Motor neuron (in vitro differentiated cells): ENCODE measurements around the gene CDC42BPG. TPM values are rescaled to one million over a fixed set of nuclear protein-coding genes. Genes with fewer than 3 reads are reported as not detected.
A peak's percentile ranks its signal among the peaks of the same experiment; 100 is the strongest.

Experiments used
- ATAC-seq, 8 experiments: fragments of 200-7000 bp; cut with Tn5 transposase; replicated peaks in 6 of 8; 2 replicates each; pipeline ENCODE4 v1.8.0; 2021; ENCODE audit warnings: mild to moderate bottlenecking in 8 of 8, moderate library complexity in 8 of 8
- H3K27ac ChIP-seq, 2 donors: fragments of 250-450 bp; sonication (Bioruptor Pico); 2 replicates each; pipeline ENCODE4 v1.9.0; 2021; ENCODE audit warnings: antibody characterized with exemption in 2 of 2, mild to moderate bottlenecking in 2 of 2, moderate library complexity in 1 of 2
- H3K4me1 ChIP-seq, 2 donors: fragments of 250-450 bp; sonication (Bioruptor Pico); replicated peaks in 1 of 2; 2 replicates each; pipeline ENCODE4 v1.6.1; 2021; ENCODE audit warnings: antibody characterized with exemption in 2 of 2, mild to moderate bottlenecking in 2 of 2, moderate library complexity in 1 of 2
- H3K4me3 ChIP-seq, 5 donors: fragments of 250-450 bp; sonication (Bioruptor Pico); 2 replicates each; pipeline ENCODE4 v1.9.0; 2021; ENCODE audit warnings: antibody characterized with exemption in 5 of 5, mild to moderate bottlenecking in 5 of 5, moderate library complexity in 4 of 5
- WGBS, 10 experiments: fragments of 450-650 bp; shearing (Covaris generic); methylation state at CpG; one replicate each; pipeline ENCODE4 v1.0.0; 2022; 5-methylcytosine and 5-hydroxymethylcytosine counted together
- in situ Hi-C, 9 experiments: fragments of 400-800 bp; cut with MboI; loops; one replicate each; pipeline ENCODE4 v1.15.0; 2021; ENCODE audit warnings: low sequenced_read_pairs in 9 of 9, low pct_unique_long_range_greater_than_20kb in 2 of 9; ENCODE audit not compliant: unreplicated experiment in 9 of 9
- total RNA-seq, 8 experiments: library from RNA; unstranded; fragments of 300-600 nt; gene quantifications; 2 replicates each; pipeline versions ENCODE4 v1.2.3 to v1.2.4, GENCODE V29; 2022

Gene CDC42BPG
- total RNA-seq, 8 experiments from 2014 or later = 0.05 to 1.2 (median 0.22) TPM; not detected in 1

DNA sequence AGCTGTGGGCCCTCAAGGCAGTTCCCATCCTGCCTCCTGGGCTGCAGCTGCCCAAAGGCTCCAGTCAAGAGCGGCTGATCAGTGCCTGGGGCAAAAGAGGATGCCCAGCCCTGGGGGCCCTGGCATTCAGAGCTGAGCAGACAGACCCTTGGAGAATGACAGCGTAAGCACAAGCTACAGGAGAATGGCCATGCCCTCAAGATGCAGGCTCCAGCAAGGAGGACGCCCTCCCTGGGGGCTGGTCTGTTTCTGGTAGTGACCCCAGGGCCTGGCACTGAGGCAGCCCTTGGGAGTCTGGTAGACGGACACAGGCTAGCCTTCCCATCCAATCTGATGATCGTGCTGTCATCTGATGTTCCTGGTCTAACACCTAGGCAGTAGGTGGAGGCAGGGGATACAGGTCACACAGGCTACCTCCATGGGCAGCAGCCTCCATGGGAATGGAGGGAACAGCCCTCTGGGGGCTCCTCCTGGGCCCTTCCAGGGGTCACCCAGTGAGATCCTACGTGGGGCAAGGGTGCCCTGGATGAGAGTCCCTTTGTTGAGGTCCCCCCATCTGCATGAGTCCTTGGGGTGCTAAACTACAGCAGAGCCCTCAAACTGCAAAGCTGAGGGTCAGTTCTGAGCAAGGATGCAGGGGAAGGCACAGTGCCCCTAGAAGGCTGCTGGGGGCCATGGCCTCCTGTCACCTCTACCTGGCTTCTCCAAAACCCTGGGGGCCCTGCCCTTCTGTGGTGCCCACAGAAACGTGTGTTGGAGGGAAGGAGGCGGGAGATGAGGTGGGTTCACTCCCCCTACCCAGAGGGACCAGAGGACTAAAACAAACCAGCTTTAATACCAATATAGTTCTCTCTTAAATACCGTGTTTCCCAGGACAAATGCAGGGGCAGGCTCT is 55.9 kb downstream of the CDC42BPG start:
- no peak overlapping the region for H3K27ac ChIP-seq
- no peaks in the 10 kb centered on the region for H3K4me1 ChIP-seq
- ATAC-seq = peak in 4 of 8 experiments; percentile 3 to 8 (median 6)
- in situ Hi-C loops = no loop called here
- WGBS, 10 experiments = 14 to 100% (median 76%) methylated on average over 1 to 5 of the region's 9 CpGs; no CpG with 5 or more reads in 4 of the 10 experiments
- no peak overlapping the region for H3K4me3 ChIP-seq

- no peaks in the 10 kb centered on the region for H3K4me1 ChIP-seq
- WGBS, 10 experiments = 22 to 100% (median 42%) methylated on average over 1 to 9 of the region's 15 CpGs; no CpG with 5 or more reads in 1 of the 10 experiments
Measured at GRCh38 chr11:64787526-64788320, 56.7 kb downstream of the CDC42BPG start.

DNA sequence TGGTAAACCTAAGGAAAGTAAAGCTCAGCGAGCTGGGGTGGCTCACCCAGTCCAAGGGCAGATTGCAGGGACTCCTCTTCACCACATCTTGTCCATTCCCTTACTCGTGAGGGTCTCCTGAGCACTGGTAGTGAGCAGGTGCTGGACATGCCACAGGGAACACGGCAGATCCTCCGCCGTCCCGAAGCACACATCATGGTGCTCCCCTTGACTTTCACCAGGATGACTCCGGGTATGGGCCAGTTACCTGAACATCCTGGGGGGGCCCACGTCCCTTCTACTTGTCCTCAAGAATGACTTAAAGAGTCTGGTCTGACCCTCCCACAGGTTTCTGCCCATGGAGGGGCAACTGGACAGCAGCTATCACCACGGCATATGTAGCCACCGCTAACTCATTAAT is 58.1 kb downstream of the CDC42BPG start:
- Histone ChIP-seq H3K4me3 (no peak overlapping the region), H3K4me1 (no peaks in the 10 kb centered on the region), H3K27ac (no peak overlapping the region)
- ATAC-seq = no peak
- WGBS, 10 experiments = 17 to 100% (median 87%) methylated on average over 1 to 7 of the region's 10 CpGs; no CpG with 5 or more reads in 2 of the 10 experiments
- in situ Hi-C loops = no loop called here

More at GRCh38 chr11:64787526-64788320, 56.7 kb downstream of the CDC42BPG start:
- Histone ChIP-seq H3K27ac (no peak overlapping the region), H3K4me3 (no peak overlapping the region)
- in situ Hi-C loops = no loop called here
- peak; percentile 25 to 90 (median 41) for ATAC-seq

- Histone ChIP-seq H3K4me1 (no peaks in the 10 kb centered on the region), H3K27ac (no peak overlapping the region), H3K4me3 (no peak overlapping the region)
- 75 to 95% (median 88%) methylated on average over 1 to 12 of the region's 12 CpGs for WGBS, 10 experiments
- in situ Hi-C loops = no loop called here
- no peak for ATAC-seq
Measured at GRCh38 chr11:64784813-64785581, 59.5 kb downstream of the CDC42BPG start.

DNA sequence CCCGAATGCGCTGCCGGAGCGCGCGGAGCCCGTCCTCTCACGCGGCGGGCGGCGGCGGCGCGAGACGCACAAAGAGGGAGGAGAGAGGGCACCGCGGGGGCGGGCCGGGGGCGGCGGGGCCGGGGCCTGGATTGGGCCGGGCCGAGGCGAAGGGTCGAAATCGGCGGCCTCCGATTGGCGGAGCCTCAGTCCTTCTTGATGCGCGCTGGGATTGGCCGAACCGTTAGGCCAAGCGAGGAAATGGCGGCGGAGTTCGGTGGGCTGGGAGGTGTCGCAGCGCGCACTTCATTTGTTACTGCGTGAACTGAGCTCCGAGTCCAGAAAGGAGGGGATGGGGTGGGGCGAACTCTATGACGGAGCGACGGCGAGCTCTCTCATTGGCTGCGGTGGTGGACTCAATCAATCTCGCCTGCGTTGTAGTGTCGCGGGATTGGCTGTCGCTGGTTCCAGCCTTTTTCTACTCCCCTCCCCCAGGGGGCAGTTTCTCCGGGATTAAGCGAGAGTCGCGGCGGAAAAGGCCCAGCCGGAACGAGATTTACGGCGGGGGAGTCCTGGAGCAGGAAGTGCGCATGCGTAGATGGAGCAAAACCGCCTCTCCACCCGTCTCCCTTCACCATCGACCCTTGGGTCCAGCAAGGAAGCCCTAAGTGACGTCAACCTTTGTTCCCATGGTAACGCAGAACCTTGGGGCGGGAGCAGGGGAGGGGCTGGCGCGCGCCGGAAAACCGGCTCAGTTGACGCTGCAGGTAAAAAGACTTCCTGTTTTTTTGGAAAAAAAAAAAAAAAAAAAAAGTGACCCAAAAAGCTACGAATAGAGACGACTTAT is 65.8 kb downstream of the CDC42BPG start, which contains the start of gene SF1:
Gene SF1, minus strand, starts transcription at position 70 of the 826 bp plus-strand sequence. CDS start 150 bp downstream, outside the sequence.
- peak within 1 kb of the TSS; percentile 97 to 99 for H3K27ac ChIP-seq
- in situ Hi-C loops = no loop called here
- H3K4me3 ChIP-seq = peak within 1 kb of the TSS; percentile 65 to 96 (median 93)
- 0 to 1% (median 0%) methylated on average over 2 to 29 of the region's 80 CpGs for WGBS, 10 experiments
- ATAC-seq = peak; percentile 83 to 92 (median 90)
- peaks cover 13 to 16% of the 10 kb centered on the region in 2 donors for H3K4me1 ChIP-seq

DNA sequence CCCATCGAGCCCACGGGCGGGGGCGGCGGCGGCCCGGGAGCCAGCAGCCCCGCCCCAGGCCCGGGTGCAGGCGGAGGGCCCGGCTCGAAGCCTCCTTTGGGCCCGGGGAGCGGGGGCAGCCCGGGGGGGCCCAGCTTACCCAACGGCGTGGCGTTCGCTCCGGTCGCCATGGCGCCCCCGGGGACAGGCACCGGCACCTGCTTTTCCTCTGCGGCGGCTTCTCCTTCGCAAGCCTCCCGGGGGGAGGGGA is 66.3 kb downstream of the CDC42BPG start:
- ATAC-seq = peak in 3 of 8 experiments; percentile 0 to 6 (median 3)
- in situ Hi-C loops = no loop called here
- peak overlapping the region; percentile 97 to 99 for H3K27ac ChIP-seq
- peak overlapping the region; percentile 65 to 96 (median 93) for H3K4me3 ChIP-seq
- WGBS, 10 experiments = no CpG with 5 or more reads among the region's 28 CpGs
- H3K4me1 ChIP-seq = peaks cover 13 to 16% of the 10 kb centered on the region in 2 donors

GRCh38 chr11:64777449-64778222 is 66.8 kb downstream of the CDC42BPG start:
- ATAC-seq = peak; percentile 0 to 14 (median 6)
- 0% methylated on average over 1 to 3 of the region's 98 CpGs; no CpG with 5 or more reads in 6 of the 10 experiments for WGBS, 10 experiments
- H3K27ac ChIP-seq = peak overlapping the region; percentile 97 to 99

GRCh38 chr11:64776875-64777274 is 67.6 kb downstream of the CDC42BPG start:
- in situ Hi-C loops = no loop called here
- Histone ChIP-seq H3K4me1 (peaks cover 13 to 16% of the 10 kb centered on the region in 2 donors), H3K27ac (no peak overlapping the region), H3K4me3 (peak overlapping the region; percentile 65 to 96 (median 93))
- no peak for ATAC-seq
- 0 to 63% (median 33%) methylated on average over 1 to 3 of the region's 3 CpGs; no CpG with 5 or more reads in 2 of the 10 experiments for WGBS, 10 experiments

More at GRCh38 chr11:64777449-64778222, 66.8 kb downstream of the CDC42BPG start:
- Histone ChIP-seq H3K4me3 (peak overlapping the region; percentile 65 to 96 (median 93)), H3K4me1 (peaks cover 13 to 16% of the 10 kb centered on the region in 2 donors)
- in situ Hi-C loops = no loop called here

DNA sequence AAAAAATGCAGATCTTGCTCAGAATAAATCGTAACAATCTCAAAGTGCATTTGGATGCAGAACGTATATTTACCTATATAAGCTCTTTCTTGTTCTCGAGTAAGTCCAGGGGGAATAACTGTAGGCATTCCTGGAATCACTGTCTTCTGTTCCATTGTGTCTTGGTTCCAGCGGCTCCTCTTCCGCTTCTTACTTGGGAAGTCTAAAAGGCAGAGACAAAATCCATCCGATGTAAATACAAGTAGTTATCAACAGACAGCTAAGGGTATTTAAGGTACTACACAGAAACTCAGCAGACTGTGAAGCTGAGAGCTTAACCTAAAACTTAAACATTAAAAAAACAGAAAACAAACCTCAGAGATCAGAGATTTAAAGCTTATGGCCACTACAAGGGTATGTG is 68.0 kb downstream of the CDC42BPG start:
- in situ Hi-C loops = no loop called here
- H3K27ac ChIP-seq = no peak overlapping the region
- no peak for ATAC-seq
- H3K4me1 ChIP-seq = peaks cover 13 to 16% of the 10 kb centered on the region in 2 donors
- H3K4me3 ChIP-seq = peak overlapping the region in 3 of 5 donors; percentile 74 to 96 (median 95)
- 43 to 94% (median 88%) methylated on average over 3 to 6 of the region's 6 CpGs; no CpG with 5 or more reads in 1 of the 10 experiments for WGBS, 10 experiments

- no peak overlapping the region for H3K27ac ChIP-seq
- WGBS, 10 experiments = 75 to 100% (median 90%) methylated on average over 1 to 3 of the region's 5 CpGs; no CpG with 5 or more reads in 1 of the 10 experiments
- peaks cover 7 to 11% of the 10 kb centered on the region in 2 donors for H3K4me1 ChIP-seq
- no peak for ATAC-seq
- H3K4me3 ChIP-seq = no peak overlapping the region
- in situ Hi-C loops = no loop called here
Measured at GRCh38 chr11:64774144-64774543, 70.3 kb downstream of the CDC42BPG start.
